NCI-H146 (cell line): ENCODE measurements around the gene YPEL4.

Experiments
- DNase-seq: peaks from one replicate; lab custom pipeline; 2025; lab: John Stamatoyannopoulos, UW

YPEL4 gene

GRCh38 chr11:57633394-57634070, 16.2 kb downstream of the YPEL4 start:
- DNase-seq: no peak

DNA sequence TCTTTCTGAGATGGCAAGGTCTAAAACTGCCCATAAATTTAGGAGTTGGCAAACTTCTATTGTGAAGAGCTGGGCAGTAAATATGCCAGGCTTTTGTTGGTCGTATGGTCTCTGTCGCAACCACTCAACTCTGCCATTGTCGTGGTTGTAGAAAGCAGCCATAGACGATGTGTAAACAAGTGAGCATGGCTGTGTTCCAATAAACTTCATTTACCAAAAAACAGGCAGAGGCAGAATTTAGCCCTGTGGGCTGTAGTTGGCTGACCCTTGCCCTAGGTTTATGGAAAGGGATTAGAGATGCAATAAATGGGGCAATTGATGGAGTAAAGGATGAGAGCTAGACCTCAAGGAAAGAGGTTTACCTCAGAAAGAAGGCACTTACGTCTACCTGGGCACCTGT, 17.6 kb downstream of the YPEL4 start:
- DNase-seq: no peak

DNA sequence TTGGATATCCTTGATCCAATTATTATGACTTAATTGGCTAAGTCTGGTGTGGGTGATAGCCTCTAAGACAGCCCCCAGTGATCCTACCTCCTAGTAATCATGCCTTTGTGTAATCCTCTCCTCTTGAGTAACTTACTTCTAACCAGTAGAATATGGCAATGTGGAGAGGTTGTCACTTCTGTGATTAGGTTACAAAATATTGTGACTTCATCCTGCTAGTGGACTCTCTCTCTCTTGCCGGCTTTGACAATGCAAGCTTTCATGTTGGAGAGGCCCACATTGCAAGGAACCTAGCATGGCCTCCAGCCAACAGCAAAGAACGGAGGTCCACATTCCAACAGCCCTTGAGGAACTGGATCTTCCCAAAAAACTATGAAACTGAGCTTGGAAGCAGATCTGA, 19.5 kb downstream of the YPEL4 start:
- DNase-seq: no peak

DNA sequence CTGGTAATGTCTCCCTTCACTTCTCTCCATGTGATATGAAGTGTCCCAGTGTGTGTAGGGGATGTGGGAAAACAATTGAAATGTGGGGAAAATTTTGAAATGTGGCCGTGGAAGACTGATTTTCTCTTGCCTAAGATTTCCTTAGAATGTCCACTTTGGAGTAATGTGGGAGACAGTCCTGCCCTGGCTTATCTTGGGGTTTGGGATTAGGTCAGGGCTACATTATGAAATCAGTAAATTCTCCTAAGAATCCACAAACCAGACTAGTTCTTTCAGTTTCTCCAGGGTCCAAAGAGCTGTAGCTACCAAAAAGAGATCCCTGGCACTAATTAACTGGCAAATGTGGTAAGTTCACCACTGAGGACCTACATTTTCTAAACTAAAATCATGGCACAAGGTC, 22.8 kb downstream of the YPEL4 start:
- no peak for DNase-seq

DNA sequence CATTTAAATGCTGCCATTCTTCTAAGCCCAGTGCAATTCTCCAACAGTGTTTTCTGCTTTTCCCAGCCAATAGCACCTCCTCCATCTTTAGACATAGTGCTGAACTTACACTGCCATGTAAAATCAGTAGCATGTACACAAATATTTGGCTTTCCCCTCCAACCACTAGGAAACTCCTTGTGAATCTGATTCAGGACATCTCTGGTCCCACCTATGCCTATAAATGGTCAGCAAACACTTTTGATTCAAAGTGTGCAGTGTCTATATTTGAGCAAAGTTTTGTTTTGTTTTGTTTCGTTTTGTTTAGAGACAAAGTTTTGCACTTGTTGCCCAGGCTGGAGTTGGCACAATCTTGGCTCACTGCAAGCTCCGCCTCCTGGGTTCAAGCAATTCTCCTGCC, 24.8 kb downstream of the YPEL4 start:
- DNase-seq: no peak

- DNase-seq: no peak
Observed at GRCh38 chr11:57622263-57622662, 27.4 kb downstream of the YPEL4 start.

- no peak for DNase-seq
Observed at GRCh38 chr11:57620467-57620866, 29.2 kb downstream of the YPEL4 start.

DNA sequence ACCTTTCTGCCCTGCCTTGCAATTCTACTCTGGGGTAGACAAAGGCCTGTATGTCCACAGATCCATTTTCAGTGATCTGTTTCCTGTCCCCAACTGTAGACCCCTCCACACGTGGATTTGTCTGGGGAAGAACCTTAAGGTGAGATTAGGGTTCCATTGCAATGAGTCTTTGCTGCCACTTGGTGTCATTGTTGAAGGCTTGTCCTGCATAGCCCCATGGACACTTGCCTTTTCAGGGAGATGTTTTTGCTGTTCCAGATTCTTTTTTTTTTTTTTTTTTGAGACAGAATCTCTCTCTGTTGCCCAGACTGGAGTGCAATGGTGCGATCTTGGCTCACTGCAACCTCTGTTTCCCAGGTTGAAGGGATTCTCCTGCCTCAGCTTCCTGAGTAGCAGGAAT, 30.4 kb downstream of the YPEL4 start:
- no peak for DNase-seq

DNA sequence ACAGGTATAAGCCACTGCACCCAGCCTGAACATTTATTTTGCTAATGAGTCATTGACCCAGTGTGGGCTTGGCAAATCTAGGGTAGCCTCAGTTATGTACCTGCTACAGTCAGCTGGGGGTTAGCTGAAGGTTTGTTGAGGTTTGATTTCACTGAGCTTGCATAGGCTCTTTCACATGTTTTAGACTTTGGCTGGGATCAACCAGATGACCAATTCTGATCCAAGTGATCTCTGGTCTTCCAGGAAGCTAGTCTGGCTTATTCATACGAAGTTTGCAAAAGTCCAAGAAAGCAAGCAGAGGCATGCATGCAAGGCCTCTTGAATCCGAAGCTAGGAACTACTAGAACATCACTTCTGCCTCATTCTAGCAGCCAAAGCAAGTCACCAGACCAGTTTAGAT, 31.3 kb downstream of the YPEL4 start:
- no peak for DNase-seq

GRCh38 chr11:57616595-57616994, 33.1 kb downstream of the YPEL4 start:
- DNase-seq: no peak

DNA sequence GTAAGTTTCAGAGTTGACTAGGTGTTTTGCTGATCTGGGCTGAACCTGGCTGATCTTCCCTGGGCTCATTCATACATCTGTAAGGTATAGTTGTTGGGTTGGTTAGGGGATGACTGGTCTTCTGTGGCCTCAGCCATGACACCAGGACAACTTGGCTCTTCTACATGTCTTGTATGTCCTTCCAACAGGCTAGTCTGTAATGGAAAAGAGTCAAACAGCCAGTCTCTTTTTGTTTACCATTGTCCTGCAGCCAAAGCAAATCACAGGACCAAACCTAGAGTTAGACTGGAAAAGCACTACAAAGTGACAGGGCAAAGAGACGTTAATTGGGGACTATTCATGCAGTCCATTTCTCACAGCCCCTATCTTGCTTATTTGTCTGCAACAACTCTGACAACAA, 34.4 kb downstream of the YPEL4 start:
- no peak for DNase-seq

DNA sequence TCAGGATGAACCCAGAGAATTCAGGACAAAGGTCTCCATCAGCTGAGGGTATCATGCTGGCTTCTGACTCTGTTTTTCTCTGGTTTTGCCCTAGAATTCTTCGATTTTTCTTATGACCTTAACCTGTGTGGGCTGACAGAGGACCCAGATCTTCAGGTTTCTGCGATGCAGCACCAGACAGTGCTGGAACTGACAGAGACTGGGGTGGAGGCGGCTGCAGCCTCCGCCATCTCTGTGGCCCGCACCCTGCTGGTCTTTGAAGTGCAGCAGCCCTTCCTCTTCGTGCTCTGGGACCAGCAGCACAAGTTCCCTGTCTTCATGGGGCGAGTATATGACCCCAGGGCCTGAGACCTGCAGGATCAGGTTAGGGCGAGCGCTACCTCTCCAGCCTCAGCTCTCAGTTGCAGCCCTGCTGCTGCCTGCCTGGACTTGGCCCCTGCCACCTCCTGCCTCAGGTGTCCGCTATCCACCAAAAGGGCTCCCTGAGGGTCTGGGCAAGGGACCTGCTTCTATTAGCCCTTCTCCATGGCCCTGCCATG, 35.4 kb downstream of the YPEL4 start:
- no peak for DNase-seq

- no peak for DNase-seq
Observed at GRCh38 chr11:57610170-57610569, 39.5 kb downstream of the YPEL4 start.

DNA sequence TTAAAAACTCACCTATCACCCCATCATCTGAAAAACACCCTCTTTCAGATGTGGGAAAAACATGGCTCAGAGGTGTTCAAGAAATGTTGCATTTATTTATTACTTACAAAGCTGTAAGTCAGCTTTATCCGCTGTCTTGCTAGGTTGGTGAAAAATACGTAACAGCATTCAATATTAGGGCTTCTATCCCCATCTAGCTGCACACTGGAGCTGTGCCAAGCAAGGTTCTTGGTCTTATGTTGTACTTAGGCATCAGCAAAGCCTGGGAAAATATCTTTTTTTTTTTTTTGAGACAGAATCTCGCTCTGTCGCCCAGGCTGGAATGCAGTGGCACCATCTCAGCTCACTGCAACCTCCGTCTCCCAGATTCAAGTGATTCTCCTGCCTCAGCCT, 44.7 kb downstream of the YPEL4 start:
- no peak for DNase-seq

DNA sequence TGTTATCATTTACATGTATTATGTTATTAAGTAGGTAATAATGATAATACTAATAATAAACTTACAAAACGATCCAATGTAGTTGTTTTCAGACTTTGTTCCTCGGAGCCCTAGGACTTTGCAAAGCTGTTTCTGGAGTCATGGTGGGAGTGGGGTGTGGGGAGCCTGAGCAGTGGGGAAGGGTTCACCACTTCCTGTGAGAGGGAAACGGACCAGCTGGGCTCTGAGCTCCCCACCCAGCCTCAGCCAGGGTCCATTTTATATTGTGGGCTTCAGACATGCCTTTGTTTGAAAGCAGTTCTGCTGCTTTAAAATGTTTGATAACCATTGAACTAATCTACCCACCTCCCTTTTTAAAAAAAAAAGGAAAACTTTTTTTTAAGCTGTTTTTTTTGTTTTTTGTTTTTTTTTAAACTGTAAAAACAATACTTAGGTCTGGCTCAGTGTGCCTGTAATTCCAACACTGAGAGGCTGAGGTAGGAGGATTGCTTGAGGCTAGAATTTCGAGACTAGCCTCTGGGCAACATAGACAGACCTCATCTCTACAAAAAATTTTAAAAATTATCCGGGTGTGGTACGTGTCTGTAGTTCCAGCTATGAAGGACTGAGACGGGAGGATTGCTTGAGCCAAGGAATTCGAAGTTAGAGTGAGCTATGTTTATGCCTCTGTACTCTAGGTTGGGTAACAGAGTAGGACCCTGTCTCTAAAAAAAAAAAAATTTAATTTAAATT, 45.2 kb downstream of the YPEL4 start:
- no peak for DNase-seq

DNA sequence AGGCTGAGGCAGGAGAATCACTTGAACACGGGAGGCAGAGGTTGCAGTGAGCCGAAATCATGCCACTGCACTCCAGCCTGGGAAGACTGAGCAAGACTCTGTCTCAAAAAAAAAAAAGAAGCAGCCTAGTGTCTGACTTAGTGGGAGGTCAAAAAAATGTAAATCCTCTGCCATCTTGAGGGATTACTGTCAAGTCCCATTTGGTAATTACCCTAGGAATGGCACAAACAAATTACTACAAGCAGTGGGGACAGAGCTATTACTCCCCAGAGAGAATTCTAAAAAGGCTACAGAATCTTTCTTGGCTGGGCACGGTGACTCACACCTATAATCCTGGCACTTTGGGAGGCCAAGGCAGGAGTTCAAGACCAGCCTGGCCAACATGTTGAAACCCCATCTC, 48.4 kb downstream of the YPEL4 start:
- DNase-seq: no peak

GRCh38 chr11:57599381-57599780, 50.3 kb downstream of the YPEL4 start:
- DNase-seq: no peak

DNA sequence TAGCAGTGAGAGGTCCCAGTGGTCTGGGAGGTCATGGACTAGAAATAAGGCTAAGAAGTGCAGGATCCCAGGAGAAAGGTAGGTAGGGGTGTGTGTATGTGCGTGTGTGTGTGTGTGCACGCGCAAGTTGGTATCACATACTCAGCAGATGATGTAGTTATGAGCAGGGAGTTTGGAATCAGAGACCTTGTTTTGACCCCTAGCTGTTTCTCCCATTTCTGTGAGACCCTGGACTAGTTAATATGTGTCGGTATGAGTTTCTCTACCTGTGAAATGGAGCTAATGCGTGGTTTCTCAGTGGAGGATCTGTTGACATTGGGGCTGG, 50.9 kb downstream of the YPEL4 start:
- no peak for DNase-seq

- DNase-seq: peak; percentile 5
Observed at GRCh38 chr11:57597916-57598830, 51.5 kb downstream of the YPEL4 start.

DNA sequence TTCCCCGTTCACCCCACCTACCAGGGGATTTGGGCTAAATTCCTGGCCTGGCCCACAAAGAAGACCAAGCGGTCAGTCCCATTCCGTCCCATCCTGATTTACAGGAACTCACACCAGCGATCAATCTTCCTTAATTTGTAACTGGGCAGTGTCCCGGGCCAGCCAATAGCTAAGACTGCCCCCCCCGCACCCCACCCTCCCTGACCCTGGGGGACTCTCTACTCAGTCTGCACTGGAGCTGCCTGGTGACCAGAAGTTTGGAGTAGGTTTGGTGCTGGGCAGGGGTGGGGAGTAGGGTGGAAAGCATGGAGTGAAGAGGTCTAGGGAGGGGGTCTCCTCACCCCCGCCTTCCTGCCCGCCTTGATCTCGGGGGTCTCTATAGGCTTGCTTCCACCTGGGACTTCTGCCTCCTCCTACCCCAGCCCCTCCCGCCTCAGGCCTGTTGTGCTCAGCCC, 52.2 kb downstream of the YPEL4 start, which contains the start of gene SERPING1:
TSS of gene SERPING1 (plus strand) at position 225 of the 455 bp plus-strand sequence. CDS start 586 bp downstream, outside the sequence.
- no peak for DNase-seq

DNA sequence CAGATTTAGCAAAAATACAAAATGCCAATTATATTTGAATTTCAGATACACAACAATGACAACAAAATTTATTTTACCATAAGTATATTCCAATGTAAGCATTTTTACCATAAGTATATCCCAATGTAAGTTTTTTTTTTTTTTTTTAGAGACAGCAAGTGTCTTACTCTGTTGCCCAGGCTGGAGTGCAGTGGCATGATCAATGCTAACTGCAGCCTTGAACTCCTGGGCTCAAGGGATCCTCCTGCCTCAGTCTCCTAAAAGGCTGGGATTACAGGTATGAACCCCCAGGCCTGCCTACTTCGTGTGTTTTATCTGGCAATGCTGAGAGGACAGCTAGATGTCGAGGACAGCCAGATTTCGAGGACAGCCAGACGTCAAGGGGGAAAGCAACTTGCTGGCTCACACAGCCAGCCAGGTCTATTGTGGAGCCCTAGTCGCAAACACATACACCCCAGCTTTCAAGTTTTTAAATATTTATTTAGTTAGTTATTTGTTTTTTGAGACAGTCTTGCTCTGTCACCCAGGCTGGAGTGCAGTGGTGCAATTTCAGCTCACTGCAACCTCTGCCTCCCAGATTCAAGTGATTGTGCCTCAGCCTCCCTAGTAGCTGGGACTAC, 53.3 kb downstream of the YPEL4 start:
- DNase-seq: no peak
